ENCODE data around the gene ATP1B1. TPM values are rescaled to one million over a fixed set of nuclear protein-coding genes. Genes with fewer than 3 reads are reported as not detected.

The ATP1B1 gene
- total and polyA plus RNA-seq, 2 of the 13 experiments (the other 11 are each of a cell fraction or from before 2014, with no cell fraction given): 134 to 135 TPM

- TF ChIP-seq ZNF512 (CRISPR knock-in tag; IDR thresholded peaks at IDR 0.05) (no peak), FOXK2 (IDR thresholded peaks at IDR 0.05) (no peak), ZBTB3 (CRISPR knock-in tag; IDR thresholded peaks at IDR 0.05; ENCODE audit: borderline replicate concordance, low read depth) (no peak), PHF5A (CRISPR knock-in tag; IDR thresholded peaks at IDR 0.05; ENCODE audit: low read depth, unreplicated experiment) (no peak), ZNF414 (CRISPR knock-in tag; IDR thresholded peaks at IDR 0.05) (no peak), ZNF12 (CRISPR knock-in tag; IDR thresholded peaks at IDR 0.05) (no peak), BATF2 (CRISPR knock-in tag; IDR thresholded peaks at IDR 0.05) (0 out of 2 replicates have a peak, but pooled peaks have one; percentile 64), ZNF3 (CRISPR knock-in tag; IDR thresholded peaks at IDR 0.05) (no peak), ZNF552 (CRISPR knock-in tag; IDR thresholded peaks at IDR 0.05; ENCODE audit: borderline replicate concordance) (no peak), TEAD3 (CRISPR knock-in tag; optimal IDR thresholded peaks at IDR 0.05; ENCODE audit: borderline replicate concordance) (no peak), MXD1 (CRISPR knock-in tag; IDR thresholded peaks at IDR 0.05) (no peak), ARID2 (CRISPR knock-in tag; IDR thresholded peaks at IDR 0.05; ENCODE audit: borderline replicate concordance) (0 out of 2 replicates have a peak, but pooled peaks have one; percentile 16), MAF1 (CRISPR knock-in tag; IDR thresholded peaks at IDR 0.05; ENCODE audit: borderline replicate concordance) (peak; percentile 44; the same call in 1 of the 2 replicates), SALL2 (CRISPR knock-in tag; IDR thresholded peaks at IDR 0.05) (no peak), RELA (CRISPR knock-in tag; IDR thresholded peaks at IDR 0.05) (no peak; the same call in 1 of the 2 replicates), SAP130 (CRISPR knock-in tag; IDR thresholded peaks at IDR 0.05; ENCODE audit: low read depth) (no peak; the same call in 1 of the 2 replicates), NR2F6 (IDR thresholded peaks at IDR 0.05) (no peak), NR2F6 (CRISPR knock-in tag; IDR thresholded peaks at IDR 0.05) (peak; percentile 19; the same call in 1 of the 2 replicates), ZNF850 (CRISPR knock-in tag; conservative IDR thresholded peaks at IDR 0.05) (no peak), ZNF530 (CRISPR knock-in tag; IDR thresholded peaks at IDR 0.05; ENCODE audit: low read depth) (no peak), ZNF574 (CRISPR knock-in tag; IDR thresholded peaks at IDR 0.05) (peak; percentile 95), ZUFSP (CRISPR knock-in tag; IDR thresholded peaks at IDR 0.05; ENCODE audit: borderline replicate concordance) (no peak)
Measured at GRCh38 chr1:169106095-169106920, at the start of gene ATP1B1 (continued).
